H1 (cell line): Measurements from ENCODE around the gene TMPO. TPM values are rescaled to one million over a fixed set of nuclear protein-coding genes. Genes with fewer than 3 reads are reported as not detected.

Experiments used
- NRF1 ChIP-seq: IDR thresholded peaks from 2 replicates; pipeline ENCODE4 v1.6.1; 2011; ENCODE audit warnings: mild to moderate bottlenecking, low read depth, low read length, improper control_type of control experiment
- RAD21 ChIP-seq, 2 experiments: IDR thresholded peaks in 1 of 2; conservative IDR thresholded peaks in 1 of 2; 2 replicates each; pipeline ENCODE4 v1.6.1; 2011; ENCODE audit warnings: low read depth in 2 of 2, low read length in 2 of 2, improper control_type of control experiment in 1 of 2, inconsistent platforms in 1 of 2, mild to moderate bottlenecking in 1 of 2, moderate library complexity in 1 of 2
- polyA plus RNA-seq, 7 experiments: library from polyadenylated mRNA; depleted of rRNA in 3 of 7; stranded (reverse) in 5 of 7; unstranded in 2 of 7; fragments of >200 nt in 5 of 7; fragments of 200-250 nt in 2 of 7; gene quantifications; 1 replicate in 5 of 7; 2 replicates in 1 of 7; 4 replicates in 1 of 7; pipeline versions ENCODE4 v1.2.1 to v1.2.3, GENCODE V29; 2011 to 2013; ENCODE audit warnings: missing spikeins in 2 of 7, mixed read lengths in 2 of 7
- total RNA-seq: library from RNA; stranded (reverse); fragmentation: NEBNext Ultra II Directional; extraction: Animal tissue kit (Norgen Biotek cat#: 25700); gene quantifications from 2 replicates; pipeline ENCODE4 v1.2.1, GENCODE V29; 2021

Gene TMPO
- total and polyA plus RNA-seq, 2 of the 8 experiments (the other 6 are each of a cell fraction or from before 2014, with no cell fraction given) = 43.9 to 195 TPM

- TF ChIP-seq RAD21 (IDR thresholded peaks at IDR 0.05 in 1 of 2, conservative IDR thresholded peaks at IDR 0.05 in 1 of 2; ENCODE audit: low read depth in 2 of 2, low read length in 2 of 2) (no peak), NRF1 (no peak)
- TF ChIP-seq, all 59 proteins: peak for 0
Measured at GRCh38 chr12:98561846-98562245, 46.5 kb downstream of the TMPO start (continued).
